ENCODE results near the gene GPR160. TPM values are rescaled to one million over a fixed set of nuclear protein-coding genes. Genes with fewer than 3 reads are reported as not detected.

Gene GPR160
- total and polyA plus RNA-seq, 2 of the 13 experiments (the other 11 are each of a cell fraction or from before 2014, with no cell fraction given): 12.1 to 23.2 TPM

GRCh38 chr3:170085396-170085795 is 47.6 kb downstream of the GPR160 start:
- Histone ChIP-seq H3K4me1 (ENCODE audit: insufficient read depth, low read length) (peaks cover 7% of the 10 kb centered on the region), H3K36me3 (replicated peaks in 1 of 2; ENCODE audit: control insufficient read depth in 1 of 2, insufficient read depth in 2 of 2, low read length in 2 of 2) (peaks cover 3 to 22% of the 10 kb centered on the region in 2 experiments; a peak in 4 of 5 replicates), H2AFZ (ENCODE audit: low read length) (no peak overlapping the region), H3K79me2 (ENCODE audit: insufficient read depth, low read length) (no peaks in the 10 kb centered on the region), H3K27me3 (ENCODE audit: control insufficient read depth in 1 of 2, insufficient read depth in 2 of 2, low read length in 2 of 2) (no peaks in the 10 kb centered on the region), H3K27ac (ENCODE audit: extremely low read length, insufficient read depth, low read length) (no peak overlapping the region), H4K20me1 (ENCODE audit: insufficient read depth, low read length) (no peaks in the 10 kb centered on the region), H3K9me3 (ENCODE audit: low read length) (no peaks in the 10 kb centered on the region), H3K4me2 (ENCODE audit: low read depth, low read length) (no peak overlapping the region), H3K9ac (ENCODE audit: insufficient read depth, low read depth, low read length) (no peak overlapping the region), H3K4me3 (replicated peaks in 1 of 3; ENCODE audit: insufficient read depth in 1 of 3, low read depth in 2 of 3, low read length in 3 of 3) (no peak overlapping the region)
- ChIA-PET POLR2A (no interaction called here), CTCF (ENCODE audit: low intra/inter-chr PET ratio, low total read pairs) (no interaction called here)
- WGBS (ENCODE audit: low lambda C conversion rate): 97% methylated on average over 6 of the region's 6 CpGs
- ATAC-seq (no peak), FAIRE-seq (no peak), DNase-seq (ENCODE audit: low spot score) (no peak)
- no TSS peak for BruUV-seq (replicated peaks)
- intact Hi-C loops (cut with micrococcal nuclease; ENCODE audit: unreplicated experiment) (no loop called here), in situ Hi-C loops (cut with HindIII; ENCODE audit: extremely low pct_ligation_motif_present, low pct_unique_long_range_greater_than_20kb) (no loop called here)
- TF ChIP-seq MAFK (conservative IDR thresholded peaks at IDR 0.05 in 1 of 2, IDR thresholded peaks at IDR 0.05 in 1 of 2; ENCODE audit: low read length in 2 of 2) (peak; percentile 87 to 96), ZNF121 (CRISPR knock-in tag; IDR thresholded peaks at IDR 0.05) (0 out of 2 replicates have a peak, but pooled peaks have one; percentile 12), ARNT2 (CRISPR knock-in tag; IDR thresholded peaks at IDR 0.05; ENCODE audit: low read depth) (no peak), MAFF (IDR thresholded peaks at IDR 0.05; ENCODE audit: low read depth, low read length) (peak; percentile 94)

DNA sequence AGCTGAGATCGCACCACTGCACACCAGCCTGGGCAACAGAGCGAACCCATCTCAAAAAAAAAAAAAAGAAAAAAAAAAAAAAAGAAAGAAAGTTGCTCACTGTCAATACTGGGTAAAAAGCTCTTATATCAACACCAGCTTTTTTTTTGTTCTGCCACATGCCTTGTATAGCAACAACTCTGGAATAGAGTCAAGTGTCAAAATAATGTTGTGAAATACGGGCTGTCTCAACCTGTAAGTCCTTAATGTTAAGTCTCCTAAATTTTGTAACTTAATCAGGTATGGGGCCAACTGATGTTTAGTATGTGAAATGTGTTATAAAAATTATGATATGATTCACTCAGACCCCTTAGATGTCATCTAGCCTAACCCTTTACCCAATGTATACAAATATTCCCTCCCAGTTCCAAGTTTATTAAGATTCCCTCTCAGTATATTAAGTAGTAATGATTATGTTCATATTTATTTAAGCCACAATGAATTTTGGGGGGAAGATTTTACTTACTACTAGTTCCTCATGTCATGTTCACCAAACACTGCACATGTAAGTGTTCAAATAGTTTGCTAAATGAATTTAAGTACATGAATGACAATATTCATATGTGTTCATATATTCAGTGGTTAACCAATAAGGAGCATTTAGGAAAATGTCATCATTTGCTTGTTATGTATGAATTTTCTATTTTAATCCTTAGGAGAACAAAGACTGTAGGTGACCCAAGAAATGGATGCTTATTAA is 52.2 kb downstream of the GPR160 start:
- DNase-seq (ENCODE audit: low spot score) (no peak), FAIRE-seq (no peak), ATAC-seq (no peak)
- Histone ChIP-seq H3K4me1 (ENCODE audit: insufficient read depth, low read length) (no peaks in the 10 kb centered on the region; the same call in 1 of the 2 replicates), H3K27me3 (ENCODE audit: control insufficient read depth in 1 of 2, insufficient read depth in 2 of 2, low read length in 2 of 2) (no peaks in the 10 kb centered on the region), H3K4me2 (ENCODE audit: low read depth, low read length) (no peak overlapping the region), H3K9me3 (ENCODE audit: low read length) (no peaks in the 10 kb centered on the region), H3K4me3 (replicated peaks in 1 of 3; ENCODE audit: insufficient read depth in 1 of 3, low read depth in 2 of 3, low read length in 3 of 3) (no peak overlapping the region), H3K27ac (ENCODE audit: extremely low read length, insufficient read depth, low read length) (no peak overlapping the region), H3K79me2 (ENCODE audit: insufficient read depth, low read length) (no peaks in the 10 kb centered on the region), H3K36me3 (replicated peaks in 1 of 2; ENCODE audit: control insufficient read depth in 1 of 2, insufficient read depth in 2 of 2, low read length in 2 of 2) (peaks cover 2 to 24% of the 10 kb centered on the region in 2 experiments; a peak in 3 of 5 replicates), H2AFZ (ENCODE audit: low read length) (no peak overlapping the region), H3K9ac (ENCODE audit: insufficient read depth, low read depth, low read length) (no peak overlapping the region), H4K20me1 (ENCODE audit: insufficient read depth, low read length) (no peaks in the 10 kb centered on the region)
- POLR2A ChIA-PET: no interaction called here
- intact Hi-C loops (cut with micrococcal nuclease; ENCODE audit: unreplicated experiment): no loop called here
- CTCF ChIA-PET (ENCODE audit: low intra/inter-chr PET ratio, low total read pairs): no interaction called here
- in situ Hi-C loops (cut with HindIII; ENCODE audit: extremely low pct_ligation_motif_present, low pct_unique_long_range_greater_than_20kb): no loop called here
- WGBS (ENCODE audit: low lambda C conversion rate): 96% methylated on average over 3 of the region's 3 CpGs
- BruUV-seq (replicated peaks): no TSS peak
- TF ChIP-seq ZNF670 (CRISPR knock-in tag; IDR thresholded peaks at IDR 0.05; ENCODE audit: borderline replicate concordance) (no peak), ZNF260 (CRISPR knock-in tag; IDR thresholded peaks at IDR 0.05; ENCODE audit: borderline replicate concordance, low read depth) (no peak), ZFX (CRISPR knock-in tag; IDR thresholded peaks at IDR 0.05; ENCODE audit: low read depth) (no peak), ZNF547 (CRISPR knock-in tag; IDR thresholded peaks at IDR 0.05) (no peak), ZNF160 (CRISPR knock-in tag; IDR thresholded peaks at IDR 0.05) (no peak), NFKB2 (CRISPR knock-in tag; IDR thresholded peaks at IDR 0.05; ENCODE audit: borderline replicate concordance) (no peak), ZNF24 (IDR thresholded peaks at IDR 0.05) (no peak), SIX4 (CRISPR knock-in tag; IDR thresholded peaks at IDR 0.05) (no peak), NFRKB (IDR thresholded peaks at IDR 0.05) (no peak), PPARG (CRISPR knock-in tag; conservative IDR thresholded peaks at IDR 0.05) (no peak), ZNF737 (CRISPR knock-in tag; IDR thresholded peaks at IDR 0.05; ENCODE audit: borderline replicate concordance) (no peak), HNRNPLL (IDR thresholded peaks at IDR 0.05; ENCODE audit: low read depth, low read length, poor library complexity, severe bottlenecking) (no peak), DR1 (CRISPR knock-in tag; IDR thresholded peaks at IDR 0.05) (no peak), LBX2 (CRISPR knock-in tag; IDR thresholded peaks at IDR 0.05; ENCODE audit: borderline replicate concordance) (no peak), ATM (IDR thresholded peaks at IDR 0.05; ENCODE audit: borderline replicate concordance) (no peak), ZNF224 (CRISPR knock-in tag; IDR thresholded peaks at IDR 0.05) (no peak), ZNF816 (CRISPR knock-in tag; IDR thresholded peaks at IDR 0.05; ENCODE audit: borderline replicate concordance) (no peak)
